Neuronal stem cell (in vitro differentiated cells): ENCODE measurements around the gene SYK.

ENCODE experiments used
- DNase-seq: peaks from one replicate; pipeline ENCODE4 v3.0.0-alpha.2; 2013; ENCODE audit warnings: low spot score
- H2AFZ ChIP-seq: one replicate; pipeline ENCODE4 v1.6.1; 2013; ENCODE audit warnings: mild to moderate bottlenecking, low read length, inconsistent platforms
- H2AK5ac ChIP-seq: 2 replicates; pipeline ENCODE4 v1.6.1; 2013; ENCODE audit warnings: low read depth, mild to moderate bottlenecking, inconsistent platforms, low read length, moderate library complexity, mixed read lengths
- H2BK120ac ChIP-seq: 2 replicates; pipeline ENCODE4 v1.6.1; 2013; ENCODE audit warnings: low read depth, mild to moderate bottlenecking, inconsistent platforms, low read length, moderate library complexity, mixed read lengths
- H2BK12ac ChIP-seq: one replicate; pipeline ENCODE4 v1.6.1; 2013; ENCODE audit warnings: low read length, inconsistent platforms
- H2BK15ac ChIP-seq: 2 replicates; pipeline ENCODE4 v1.6.1; 2013; ENCODE audit warnings: mild to moderate bottlenecking, low read length, inconsistent platforms, mixed read lengths
- H2BK5ac ChIP-seq: one replicate; pipeline ENCODE4 v1.6.1; 2013; ENCODE audit warnings: inconsistent platforms, mild to moderate bottlenecking, low read length, moderate library complexity
- H3K14ac ChIP-seq: one replicate; pipeline ENCODE4 v1.6.1; 2013; ENCODE audit warnings: low read length, inconsistent platforms
- H3K18ac ChIP-seq: 2 replicates; pipeline ENCODE4 v1.6.1; 2013; ENCODE audit warnings: low read length, inconsistent platforms
- H3K23ac ChIP-seq: 2 replicates; pipeline ENCODE4 v1.6.1; 2013; ENCODE audit warnings: low read depth, mild to moderate bottlenecking, mixed read lengths, low read length, inconsistent platforms; ENCODE audit not compliant: poor library complexity
- H3K27ac ChIP-seq: replicated peaks from 3 replicates; pipeline ENCODE4 v1.5.1; 2013; ENCODE audit warnings: low read length, inconsistent platforms
- H3K27me3 ChIP-seq, 3 experiments: 2 replicates each; pipeline ENCODE4 v1.6.1; 2013; ENCODE audit warnings: low read length in 3 of 3, mild to moderate bottlenecking in 2 of 3, inconsistent platforms in 1 of 3, low read depth in 1 of 3, mixed read lengths in 1 of 3, moderate library complexity in 1 of 3; ENCODE audit not compliant: control insufficient read depth in 3 of 3, insufficient read depth in 3 of 3
- H3K36me3 ChIP-seq, 2 donors: replicated peaks in 1 of 2; 2 replicates each; pipeline ENCODE4 v1.6.1; 2013; ENCODE audit warnings: low read length in 2 of 2; ENCODE audit not compliant: control insufficient read depth in 2 of 2, insufficient read depth in 2 of 2
- H3K4ac ChIP-seq: 2 replicates; pipeline ENCODE4 v1.6.1; 2013; ENCODE audit warnings: inconsistent platforms, mild to moderate bottlenecking, low read length, moderate library complexity
- H3K4me1 ChIP-seq, 2 donors: 1 replicate in 1 of 2; 2 replicates in 1 of 2; pipeline ENCODE4 v1.6.1; 2013; ENCODE audit warnings: low read length in 2 of 2, low read depth in 1 of 2; ENCODE audit not compliant: control insufficient read depth in 2 of 2, insufficient read depth in 1 of 2
- H3K4me2 ChIP-seq: one replicate; pipeline ENCODE4 v1.6.1; 2013; ENCODE audit warnings: mild to moderate bottlenecking, low read length, inconsistent platforms; ENCODE audit not compliant: insufficient read depth, poor library complexity, severe bottlenecking
- H3K4me3 ChIP-seq, 2 donors: 2 replicates each; pipeline ENCODE4 v1.5.1; 2013; ENCODE audit warnings: low read length in 2 of 2, mild to moderate bottlenecking in 2 of 2, inconsistent platforms in 1 of 2, moderate library complexity in 1 of 2
- H3K79me1 ChIP-seq: one replicate; pipeline ENCODE4 v1.6.1; 2013; ENCODE audit warnings: low read depth, mild to moderate bottlenecking, inconsistent platforms, low read length, moderate library complexity
- H3K9ac ChIP-seq: one replicate; pipeline ENCODE4 v1.6.1; 2013; ENCODE audit warnings: mild to moderate bottlenecking, low read depth, low read length, inconsistent platforms; ENCODE audit not compliant: poor library complexity
- H3K9me3 ChIP-seq, 2 donors: replicated peaks in 1 of 2; 2 replicates each; pipeline versions ENCODE3 to v1.6.1; 2013; ENCODE audit warnings: low read length in 2 of 2, mild to moderate bottlenecking in 2 of 2, inconsistent platforms in 1 of 2, low read depth in 1 of 2, mixed read lengths in 1 of 2, moderate library complexity in 1 of 2; ENCODE audit not compliant: control insufficient read depth in 2 of 2, insufficient read depth in 1 of 2
- H4K8ac ChIP-seq: one replicate; pipeline ENCODE4 v1.6.1; 2013; ENCODE audit warnings: low read depth, mild to moderate bottlenecking, inconsistent platforms, low read length, moderate library complexity
- H4K91ac ChIP-seq: one replicate; pipeline ENCODE4 v1.6.1; 2013; ENCODE audit warnings: low read length, low read depth, mild to moderate bottlenecking, inconsistent platforms; ENCODE audit not compliant: poor library complexity
- WGBS, 2 donors: extraction: QIAGEN DNeasy Blood & Tissue Kit; methylation state at CpG; one replicate each; pipeline ENCODE4 v1.1.7; 2013; ENCODE audit warnings: missing lambda C conversion rate in 2 of 2, mixed read lengths in 1 of 2; ENCODE audit not compliant: insufficient read length in 2 of 2, insufficient replicate concordance in 1 of 2; ENCODE audit errors: extremely low coverage in 2 of 2; 5-methylcytosine and 5-hydroxymethylcytosine counted together

Gene SYK

DNA sequence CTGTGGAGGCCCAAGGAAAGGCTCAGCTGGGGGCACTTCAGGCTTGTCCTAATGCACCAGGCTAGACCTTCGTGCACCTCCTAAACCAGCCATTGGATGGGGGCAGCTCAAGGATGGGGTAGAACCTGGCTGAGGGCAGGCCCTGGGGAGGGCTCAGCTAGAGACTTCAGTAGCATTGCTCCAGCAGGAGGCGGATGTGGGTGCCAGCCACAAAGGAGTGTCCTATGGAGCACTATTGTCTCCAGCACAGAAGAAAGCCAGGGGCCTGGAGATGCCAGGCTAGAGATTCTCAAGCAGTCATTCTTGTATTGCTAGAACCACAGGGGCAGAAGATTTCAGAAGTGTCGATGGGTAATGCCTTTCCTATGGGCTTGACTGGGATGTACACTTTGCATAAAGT lies 131.8 kb downstream of the SYK start:
- H2AFZ ChIP-seq: no peak overlapping the region
- no peak overlapping the region for H3K18ac ChIP-seq
- DNase-seq: no peak
- no peak overlapping the region for H2BK5ac ChIP-seq
- no peaks in the 10 kb centered on the region for H3K27me3 ChIP-seq
- no peak overlapping the region for H3K23ac ChIP-seq
- H4K91ac ChIP-seq: no peak overlapping the region
- no peaks in the 10 kb centered on the region for H3K36me3 ChIP-seq
- H3K4me1 ChIP-seq: peaks cover 0 to 2% of the 10 kb centered on the region in 2 donors
- H3K4me3 ChIP-seq: no peak overlapping the region
- H2AK5ac ChIP-seq: no peak overlapping the region
- H3K4me2 ChIP-seq: no peak overlapping the region
- H2BK15ac ChIP-seq: no peak overlapping the region
- H3K14ac ChIP-seq: peak overlapping the region; percentile 42
- H2BK12ac ChIP-seq: no peak overlapping the region
- no peak overlapping the region for H4K8ac ChIP-seq
- H3K79me1 ChIP-seq: no peaks in the 10 kb centered on the region
- no CpG with 5 or more reads among the region's 3 CpGs for WGBS, 2 donors
- H3K27ac ChIP-seq: no peak overlapping the region
- no peak overlapping the region for H3K9ac ChIP-seq
- peaks cover 0 to 2% of the 10 kb centered on the region in 2 donors for H3K9me3 ChIP-seq
- no peak overlapping the region for H2BK120ac ChIP-seq
- H3K4ac ChIP-seq: no peak overlapping the region

DNA sequence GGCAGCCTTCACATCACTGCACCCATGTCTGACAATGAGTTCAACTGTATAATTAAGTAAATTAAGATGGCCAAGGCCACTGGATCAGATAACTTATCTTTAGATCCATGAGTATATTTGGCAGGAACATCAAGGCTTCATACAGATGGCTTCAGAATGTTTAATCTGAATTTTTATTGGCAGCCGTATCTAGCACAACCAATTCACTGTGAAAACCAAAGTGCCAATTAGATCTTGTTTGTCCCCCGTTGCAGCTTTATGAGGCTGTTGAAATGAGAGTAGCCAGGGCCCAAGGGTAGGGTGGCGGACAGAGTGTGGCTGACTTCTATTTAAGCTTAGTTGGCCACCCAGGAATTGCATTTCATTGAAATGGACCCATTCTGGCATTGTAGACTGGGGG lies 137.7 kb downstream of the SYK start:
- Histone ChIP-seq H3K18ac (no peak overlapping the region), H2AFZ (no peak overlapping the region), H3K27ac (no peak overlapping the region), H3K9me3 (peaks cover 0 to 2% of the 10 kb centered on the region in 2 donors), H2AK5ac (no peak overlapping the region), H3K27me3 (no peaks in the 10 kb centered on the region), H3K4me2 (no peak overlapping the region), H3K36me3 (no peaks in the 10 kb centered on the region), H2BK12ac (no peak overlapping the region), H2BK120ac (no peak overlapping the region), H3K4me1 (no peaks in the 10 kb centered on the region), H3K9ac (no peak overlapping the region), H2BK5ac (no peak overlapping the region), H3K14ac (no peak overlapping the region), H4K91ac (no peak overlapping the region), H3K4ac (no peak overlapping the region), H2BK15ac (no peak overlapping the region), H4K8ac (no peak overlapping the region), H3K79me1 (no peaks in the 10 kb centered on the region), H3K4me3 (no peak overlapping the region), H3K23ac (no peak overlapping the region)
- no CpG with 5 or more reads among the region's 3 CpGs for WGBS, 2 donors
- no peak for DNase-seq

- H4K91ac ChIP-seq: no peak overlapping the region
- H2BK12ac ChIP-seq: no peak overlapping the region
- H2BK5ac ChIP-seq: no peak overlapping the region
- H2BK15ac ChIP-seq: no peak overlapping the region
- no peaks in the 10 kb centered on the region for H3K36me3 ChIP-seq
- no peak overlapping the region for H2AFZ ChIP-seq
- H3K23ac ChIP-seq: no peak overlapping the region
- peaks cover 0 to 2% of the 10 kb centered on the region in 2 donors for H3K9me3 ChIP-seq
- no peak overlapping the region for H3K4ac ChIP-seq
- no peak overlapping the region for H3K4me3 ChIP-seq
- DNase-seq: no peak
- H2AK5ac ChIP-seq: no peak overlapping the region
- H3K4me2 ChIP-seq: no peak overlapping the region
- no peak overlapping the region for H3K9ac ChIP-seq
- WGBS, 2 donors: no CpG with 5 or more reads among the region's 1 CpG
- no peaks in the 10 kb centered on the region for H3K4me1 ChIP-seq
- H3K27ac ChIP-seq: no peak overlapping the region
- no peaks in the 10 kb centered on the region for H3K79me1 ChIP-seq
- no peak overlapping the region for H2BK120ac ChIP-seq
- no peak overlapping the region for H4K8ac ChIP-seq
- H3K27me3 ChIP-seq: no peaks in the 10 kb centered on the region
- no peak overlapping the region for H3K14ac ChIP-seq
- H3K18ac ChIP-seq: no peak overlapping the region
Observed at GRCh38 chr9:90940280-90940679, 138.7 kb downstream of the SYK start.

GRCh38 chr9:90941661-90942060 lies 140.0 kb downstream of the SYK start:
- H3K4me3 ChIP-seq: no peak overlapping the region
- no peak overlapping the region for H4K91ac ChIP-seq
- no peak for DNase-seq
- H2BK5ac ChIP-seq: no peak overlapping the region
- no peak overlapping the region for H3K27ac ChIP-seq
- H3K36me3 ChIP-seq: no peaks in the 10 kb centered on the region
- WGBS, 2 donors: no CpG with 5 or more reads among the region's 5 CpGs
- no peak overlapping the region for H2BK120ac ChIP-seq
- no peak overlapping the region for H2AK5ac ChIP-seq
- no peak overlapping the region for H3K9ac ChIP-seq
- no peak overlapping the region for H4K8ac ChIP-seq
- H3K14ac ChIP-seq: no peak overlapping the region
- H2BK15ac ChIP-seq: no peak overlapping the region
- H3K27me3 ChIP-seq: no peaks in the 10 kb centered on the region
- peaks cover 0 to 2% of the 10 kb centered on the region in 2 donors for H3K9me3 ChIP-seq
- H3K18ac ChIP-seq: no peak overlapping the region
- H3K4ac ChIP-seq: no peak overlapping the region
- no peaks in the 10 kb centered on the region for H3K79me1 ChIP-seq
- no peak overlapping the region for H3K4me2 ChIP-seq
- H2BK12ac ChIP-seq: no peak overlapping the region
- no peak overlapping the region for H3K23ac ChIP-seq
- H2AFZ ChIP-seq: no peak overlapping the region
- H3K4me1 ChIP-seq: peaks cover 0 to 4% of the 10 kb centered on the region in 2 donors
